Stimulated activated naive B cell treated with anti-CD40 and anti-IgM and Interleukin-4, amounts not matched to agents 10 μg/mL and 1 μg/mL and 100 μg/mL, for 72 hours (primary cell): ENCODE measurements around the gene WDFY4.
A peak's percentile ranks its signal among the peaks of the same experiment; 100 is the strongest.

Experiments
- ATAC-seq, 2 donors: fragments of 150-1000 bp; cut with Tn5 transposase; replicated peaks; 2 replicates each; pipeline ENCODE4 v1.10.0; 2021; ENCODE audit warnings: moderate library complexity in 1 of 2
- DNase-seq: peaks from one replicate; pipeline ENCODE4 v3.0.0; 2021
- H3K27ac Mint-ChIP-seq: one replicate; pipeline ENCODE4 v1.8.0; 2022; ENCODE audit warnings: mild to moderate bottlenecking, mixed read lengths
- H3K27me3 Mint-ChIP-seq, 2 donors: one replicate each; pipeline ENCODE4 v1.8.0; 2022; ENCODE audit warnings: mixed read lengths in 2 of 2
- H3K36me3 Mint-ChIP-seq, 2 donors: one replicate each; pipeline ENCODE4 v1.8.0; 2022; ENCODE audit warnings: mixed read lengths in 2 of 2, mild to moderate bottlenecking in 1 of 2
- H3K4me1 Mint-ChIP-seq, 2 donors: one replicate each; pipeline ENCODE4 v1.8.0; 2022; ENCODE audit warnings: mixed read lengths in 2 of 2, mild to moderate bottlenecking in 1 of 2
- H3K4me3 Mint-ChIP-seq, 2 donors: one replicate each; pipeline ENCODE4 v1.8.0; 2022; ENCODE audit warnings: mild to moderate bottlenecking in 2 of 2, mixed read lengths in 2 of 2, moderate library complexity in 1 of 2
- H3K9me3 Mint-ChIP-seq, 2 donors: one replicate each; pipeline ENCODE4 v1.8.0; 2022; ENCODE audit warnings: mixed read lengths in 2 of 2, mild to moderate bottlenecking in 1 of 2

The WDFY4 gene

GRCh38 chr10:48982584-48982983 is 297.9 kb downstream of the WDFY4 start:
- peaks cover 52 to 76% of the 10 kb centered on the region in 2 donors for H3K36me3 Mint-ChIP-seq
- no peak overlapping the region for H3K27ac Mint-ChIP-seq
- ATAC-seq (no peak), DNase-seq (no peak)
- peaks cover 6 to 11% of the 10 kb centered on the region in 2 donors for H3K4me1 Mint-ChIP-seq
- H3K4me3 Mint-ChIP-seq = no peak overlapping the region
- H3K27me3 Mint-ChIP-seq = no peaks in the 10 kb centered on the region
- H3K9me3 Mint-ChIP-seq = no peaks in the 10 kb centered on the region

GRCh38 chr10:48983648-48984351 is 299.1 kb downstream of the WDFY4 start:
- Mint-ChIP-seq H3K27me3 (no peaks in the 10 kb centered on the region), H3K4me3 (peak overlapping the region; percentile 7 to 17), H3K4me1 (peaks cover 6 to 11% of the 10 kb centered on the region in 2 donors), H3K27ac (peak overlapping the region; percentile 81), H3K36me3 (peaks cover 45 to 66% of the 10 kb centered on the region in 2 donors), H3K9me3 (no peaks in the 10 kb centered on the region)
- ATAC-seq (no peak), DNase-seq (no peak)

- Mint-ChIP-seq H3K27ac (peak overlapping the region; percentile 76), H3K27me3 (no peaks in the 10 kb centered on the region), H3K4me3 (peak overlapping the region in 1 of 2 donors; percentile 0), H3K9me3 (no peaks in the 10 kb centered on the region), H3K4me1 (peaks cover 8 to 11% of the 10 kb centered on the region in 2 donors), H3K36me3 (peaks cover 40 to 49% of the 10 kb centered on the region in 2 donors)
- DNase-seq (no peak), ATAC-seq (peak; percentile 24 to 30)
Observed at GRCh38 chr10:48985621-48986158, 301.0 kb downstream of the WDFY4 start.

- ATAC-seq = no peak
- Mint-ChIP-seq H3K4me3 (no peak overlapping the region), H3K9me3 (no peaks in the 10 kb centered on the region), H3K36me3 (peaks cover 9 to 10% of the 10 kb centered on the region in 2 donors), H3K4me1 (peaks cover 2 to 3% of the 10 kb centered on the region in 2 donors), H3K27ac (no peak overlapping the region), H3K27me3 (no peaks in the 10 kb centered on the region)
- no peak for DNase-seq
Observed at GRCh38 chr10:48990226-48990625, 305.6 kb downstream of the WDFY4 start.

- H3K27me3 Mint-ChIP-seq = no peaks in the 10 kb centered on the region
- no peaks in the 10 kb centered on the region for H3K9me3 Mint-ChIP-seq
- peaks cover 0 to 2% of the 10 kb centered on the region in 2 donors for H3K4me1 Mint-ChIP-seq
- peaks cover 0 to 3% of the 10 kb centered on the region in 2 donors for H3K36me3 Mint-ChIP-seq
- DNase-seq = no peak
- ATAC-seq = no peak
- H3K4me3 Mint-ChIP-seq = no peak overlapping the region
- no peak overlapping the region for H3K27ac Mint-ChIP-seq
Observed at GRCh38 chr10:48993627-48994026, 309.0 kb downstream of the WDFY4 start.

GRCh38 chr10:48996329-48996728 is 311.7 kb downstream of the WDFY4 start:
- H3K27ac Mint-ChIP-seq = no peak overlapping the region
- H3K27me3 Mint-ChIP-seq = peaks cover 0 to 5% of the 10 kb centered on the region in 2 donors
- no peak overlapping the region for H3K4me3 Mint-ChIP-seq
- no peaks in the 10 kb centered on the region for H3K9me3 Mint-ChIP-seq
- peaks cover 0 to 2% of the 10 kb centered on the region in 2 donors for H3K36me3 Mint-ChIP-seq
- H3K4me1 Mint-ChIP-seq = peaks cover 2 to 3% of the 10 kb centered on the region in 2 donors
- DNase-seq (no peak), ATAC-seq (no peak)

GRCh38 chr10:48999346-48999745 is 314.7 kb downstream of the WDFY4 start:
- ATAC-seq (no peak), DNase-seq (no peak)
- H3K27me3 Mint-ChIP-seq = peaks cover 0 to 7% of the 10 kb centered on the region in 2 donors
- no peaks in the 10 kb centered on the region for H3K9me3 Mint-ChIP-seq
- no peaks in the 10 kb centered on the region for H3K36me3 Mint-ChIP-seq
- no peak overlapping the region for H3K27ac Mint-ChIP-seq
- H3K4me3 Mint-ChIP-seq = no peak overlapping the region
- peaks cover 2 to 13% of the 10 kb centered on the region in 2 donors for H3K4me1 Mint-ChIP-seq

GRCh38 chr10:49000437-49001398 is 316.0 kb downstream of the WDFY4 start:
- no peaks in the 10 kb centered on the region for H3K36me3 Mint-ChIP-seq
- DNase-seq = no peak
- peaks cover 2 to 13% of the 10 kb centered on the region in 2 donors for H3K4me1 Mint-ChIP-seq
- ATAC-seq = no peak
- H3K27me3 Mint-ChIP-seq = peaks cover 0 to 7% of the 10 kb centered on the region in 2 donors
- H3K4me3 Mint-ChIP-seq = no peak overlapping the region
- H3K9me3 Mint-ChIP-seq = no peaks in the 10 kb centered on the region
- H3K27ac Mint-ChIP-seq = no peak overlapping the region

GRCh38 chr10:49001402-49001801 is 316.7 kb downstream of the WDFY4 start:
- no peak for DNase-seq
- no peak overlapping the region for H3K4me3 Mint-ChIP-seq
- peak overlapping the region; percentile 28 for H3K27ac Mint-ChIP-seq
- ATAC-seq = no peak
- H3K9me3 Mint-ChIP-seq = peaks cover 0 to 2% of the 10 kb centered on the region in 2 donors
- H3K4me1 Mint-ChIP-seq = peaks cover 2 to 13% of the 10 kb centered on the region in 2 donors
- H3K36me3 Mint-ChIP-seq = no peaks in the 10 kb centered on the region
- peaks cover 0 to 7% of the 10 kb centered on the region in 2 donors for H3K27me3 Mint-ChIP-seq

GRCh38 chr10:49001870-49002672 is 317.4 kb downstream of the WDFY4 start:
- H3K36me3 Mint-ChIP-seq = no peaks in the 10 kb centered on the region
- ATAC-seq (peak; percentile 52 to 75), DNase-seq (no peak)
- H3K4me1 Mint-ChIP-seq = peaks cover 2 to 13% of the 10 kb centered on the region in 2 donors
- H3K4me3 Mint-ChIP-seq = no peak overlapping the region
- H3K9me3 Mint-ChIP-seq = peaks cover 0 to 3% of the 10 kb centered on the region in 2 donors
- H3K27me3 Mint-ChIP-seq = peaks cover 0 to 7% of the 10 kb centered on the region in 2 donors
- H3K27ac Mint-ChIP-seq = no peak overlapping the region

GRCh38 chr10:49005270-49005669 is 320.6 kb downstream of the WDFY4 start:
- no peak overlapping the region for H3K4me3 Mint-ChIP-seq
- no peaks in the 10 kb centered on the region for H3K36me3 Mint-ChIP-seq
- DNase-seq (no peak), ATAC-seq (no peak)
- H3K27me3 Mint-ChIP-seq = peaks cover 0 to 7% of the 10 kb centered on the region in 2 donors
- peaks cover 2 to 13% of the 10 kb centered on the region in 2 donors for H3K4me1 Mint-ChIP-seq
- no peak overlapping the region for H3K27ac Mint-ChIP-seq
- H3K9me3 Mint-ChIP-seq = peaks cover 0 to 3% of the 10 kb centered on the region in 2 donors

- Mint-ChIP-seq H3K4me3 (no peak overlapping the region), H3K9me3 (peaks cover 0 to 3% of the 10 kb centered on the region in 2 donors), H3K4me1 (peaks cover 0 to 2% of the 10 kb centered on the region in 2 donors), H3K27ac (no peak overlapping the region), H3K36me3 (no peaks in the 10 kb centered on the region), H3K27me3 (peaks cover 0 to 3% of the 10 kb centered on the region in 2 donors)
- no peak for DNase-seq
- no peak for ATAC-seq
Observed at GRCh38 chr10:49007129-49007528, 322.5 kb downstream of the WDFY4 start.

GRCh38 chr10:49008091-49008490 is 323.4 kb downstream of the WDFY4 start:
- Mint-ChIP-seq H3K4me3 (no peak overlapping the region), H3K4me1 (peaks cover 3 to 6% of the 10 kb centered on the region in 2 donors), H3K9me3 (peaks cover 0 to 3% of the 10 kb centered on the region in 2 donors), H3K27me3 (peaks cover 0 to 4% of the 10 kb centered on the region in 2 donors), H3K36me3 (no peaks in the 10 kb centered on the region), H3K27ac (no peak overlapping the region)
- no peak for ATAC-seq
- DNase-seq = no peak
